AG09309 (cell line): ENCODE results near the gene ASPSCR1.
A peak's percentile ranks its signal among the peaks of the same experiment; 100 is the strongest.
"Not testable (repeated sequence)": the region's sequence is repeated elsewhere in the genome, so short reads cannot be mapped to it uniquely, and the experiment has no call there.

ENCODE experiments used
- DNase-seq: peaks from one replicate; pipeline ENCODE4 v3.0.0-alpha.2; 2010; ENCODE audit warnings: low read depth
- H3K4me3 ChIP-seq: 2 replicates; pipeline ENCODE4 v1.5.1; 2011; ENCODE audit warnings: mild to moderate bottlenecking, low read depth, low read length, moderate library complexity; ENCODE audit not compliant: control insufficient read depth
- TF ChIP-seq, protein P1 (sequence below): IDR thresholded peaks from 2 replicates; pipeline ENCODE4 v1.5.1; 2011; ENCODE audit warnings: mild to moderate bottlenecking, low read depth, low read length, inconsistent platforms; ENCODE audit not compliant: insufficient read depth, control insufficient read depth; ENCODE audit errors: missing control alignments

The ASPSCR1 gene

GRCh38 chr17:82034371-82035011 lies 57.1 kb downstream of the ASPSCR1 start:
- TF ChIP-seq, protein P1, sequence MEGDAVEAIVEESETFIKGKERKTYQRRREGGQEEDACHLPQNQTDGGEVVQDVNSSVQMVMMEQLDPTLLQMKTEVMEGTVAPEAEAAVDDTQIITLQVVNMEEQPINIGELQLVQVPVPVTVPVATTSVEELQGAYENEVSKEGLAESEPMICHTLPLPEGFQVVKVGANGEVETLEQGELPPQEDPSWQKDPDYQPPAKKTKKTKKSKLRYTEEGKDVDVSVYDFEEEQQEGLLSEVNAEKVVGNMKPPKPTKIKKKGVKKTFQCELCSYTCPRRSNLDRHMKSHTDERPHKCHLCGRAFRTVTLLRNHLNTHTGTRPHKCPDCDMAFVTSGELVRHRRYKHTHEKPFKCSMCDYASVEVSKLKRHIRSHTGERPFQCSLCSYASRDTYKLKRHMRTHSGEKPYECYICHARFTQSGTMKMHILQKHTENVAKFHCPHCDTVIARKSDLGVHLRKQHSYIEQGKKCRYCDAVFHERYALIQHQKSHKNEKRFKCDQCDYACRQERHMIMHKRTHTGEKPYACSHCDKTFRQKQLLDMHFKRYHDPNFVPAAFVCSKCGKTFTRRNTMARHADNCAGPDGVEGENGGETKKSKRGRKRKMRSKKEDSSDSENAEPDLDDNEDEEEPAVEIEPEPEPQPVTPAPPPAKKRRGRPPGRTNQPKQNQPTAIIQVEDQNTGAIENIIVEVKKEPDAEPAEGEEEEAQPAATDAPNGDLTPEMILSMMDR = no peak
- DNase-seq = no peak
- H3K4me3 ChIP-seq = no peak overlapping the region

- DNase-seq = no peak
- H3K4me3 ChIP-seq = no peak overlapping the region
- TF ChIP-seq, protein P1 = no peak
Observed at GRCh38 chr17:82035488-82035887, 58.1 kb downstream of the ASPSCR1 start.

- no peak for DNase-seq
- peak overlapping the region; percentile 77 for H3K4me3 ChIP-seq
- TF ChIP-seq, protein P1 = no peak
Observed at GRCh38 chr17:82035956-82036633, 58.7 kb downstream of the ASPSCR1 start.

GRCh38 chr17:82036634-82037091 lies 59.2 kb downstream of the ASPSCR1 start:
- TF ChIP-seq, protein P1 = no peak
- DNase-seq = no peak
- peak overlapping the region; percentile 77 for H3K4me3 ChIP-seq

GRCh38 chr17:82037092-82037888 lies 59.9 kb downstream of the ASPSCR1 start, which contains the start of gene DCXR:
Gene DCXR, minus strand, starts transcription at chr17:82037697. Its CDS starts 15 bp downstream, at chr17:82037682.
- H3K4me3 ChIP-seq = peak within 1 kb of the TSS; percentile 77
- peak; percentile 48 for DNase-seq
- TF ChIP-seq, protein P1 = peak; percentile 62

GRCh38 chr17:82037889-82038195 lies 60.4 kb downstream of the ASPSCR1 start:
- TF ChIP-seq, protein P1 = no peak
- no peak for DNase-seq
- peak overlapping the region; percentile 77 for H3K4me3 ChIP-seq

- not testable (repeated sequence) for DNase-seq, H3K4me3 ChIP-seq
Observed at GRCh38 chr17:82038796-82039409, 61.5 kb downstream of the ASPSCR1 start.
